ENCODE results near the gene PRM3.

PRM3 gene

DNA sequence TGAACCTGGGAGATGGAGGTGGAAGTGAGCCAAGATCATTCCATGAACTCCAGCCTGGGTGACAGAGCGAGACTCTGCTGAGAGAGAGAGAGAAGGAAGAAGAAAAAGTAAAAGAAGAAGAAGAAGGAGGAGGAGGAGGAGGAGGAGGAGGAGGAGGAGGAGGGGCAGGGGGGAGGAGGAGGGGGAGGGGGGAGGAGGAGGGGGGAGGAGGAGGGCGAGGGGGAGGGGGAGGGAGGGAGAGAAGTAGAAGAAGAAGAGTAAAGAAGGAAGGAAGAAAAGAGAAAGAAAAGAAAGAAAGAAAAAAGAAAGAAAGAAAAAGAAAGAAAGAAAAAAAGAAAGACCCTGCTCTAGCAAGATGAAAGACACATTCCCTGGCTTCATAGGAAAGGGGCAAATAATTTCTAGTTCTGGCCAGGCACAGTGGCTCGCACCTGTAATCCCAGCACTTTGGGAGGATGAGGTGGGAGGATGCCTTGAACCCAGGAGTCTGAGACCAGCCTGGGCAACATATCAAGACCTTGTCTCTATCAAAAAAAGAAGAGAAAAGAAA lies 41.1 kb downstream of the PRM3 start:
- TF ChIP-seq, protein P1, sequence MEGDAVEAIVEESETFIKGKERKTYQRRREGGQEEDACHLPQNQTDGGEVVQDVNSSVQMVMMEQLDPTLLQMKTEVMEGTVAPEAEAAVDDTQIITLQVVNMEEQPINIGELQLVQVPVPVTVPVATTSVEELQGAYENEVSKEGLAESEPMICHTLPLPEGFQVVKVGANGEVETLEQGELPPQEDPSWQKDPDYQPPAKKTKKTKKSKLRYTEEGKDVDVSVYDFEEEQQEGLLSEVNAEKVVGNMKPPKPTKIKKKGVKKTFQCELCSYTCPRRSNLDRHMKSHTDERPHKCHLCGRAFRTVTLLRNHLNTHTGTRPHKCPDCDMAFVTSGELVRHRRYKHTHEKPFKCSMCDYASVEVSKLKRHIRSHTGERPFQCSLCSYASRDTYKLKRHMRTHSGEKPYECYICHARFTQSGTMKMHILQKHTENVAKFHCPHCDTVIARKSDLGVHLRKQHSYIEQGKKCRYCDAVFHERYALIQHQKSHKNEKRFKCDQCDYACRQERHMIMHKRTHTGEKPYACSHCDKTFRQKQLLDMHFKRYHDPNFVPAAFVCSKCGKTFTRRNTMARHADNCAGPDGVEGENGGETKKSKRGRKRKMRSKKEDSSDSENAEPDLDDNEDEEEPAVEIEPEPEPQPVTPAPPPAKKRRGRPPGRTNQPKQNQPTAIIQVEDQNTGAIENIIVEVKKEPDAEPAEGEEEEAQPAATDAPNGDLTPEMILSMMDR (IDR thresholded peaks at IDR 0.05) = no peak

DNA sequence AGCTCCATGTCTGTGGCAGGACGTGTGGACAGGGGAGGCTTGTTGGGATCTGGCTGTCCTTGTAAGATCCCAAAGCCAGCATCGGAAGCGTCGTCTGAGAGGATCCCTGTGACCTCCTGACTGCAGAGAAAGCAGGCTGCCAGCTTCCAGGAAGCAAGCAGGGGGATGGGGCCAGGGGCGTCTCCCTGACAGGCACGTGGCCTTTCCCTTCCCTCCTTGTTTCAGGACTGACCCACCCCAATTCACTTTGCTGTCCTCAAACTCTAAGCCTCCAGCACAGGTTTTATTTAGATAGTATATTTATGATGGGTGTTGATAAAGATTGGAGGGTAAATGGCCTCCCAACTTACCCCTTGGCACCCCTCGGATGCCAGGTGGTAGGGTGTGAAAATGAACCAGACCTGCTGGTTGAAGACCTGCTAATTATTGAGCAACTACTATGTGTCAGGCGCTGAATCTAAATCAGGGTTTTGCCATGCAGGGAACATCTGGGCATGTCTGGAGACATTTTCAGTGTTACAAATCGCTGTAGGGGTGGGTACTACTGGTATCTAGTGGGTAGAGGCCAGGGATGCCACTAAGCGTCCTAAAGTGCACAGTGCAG lies 42.0 kb downstream of the PRM3 start:
- TF ChIP-seq, protein P1 (IDR thresholded peaks at IDR 0.05) = no peak

GRCh38 chr16:11229906-11230305 lies 43.5 kb downstream of the PRM3 start:
- TF ChIP-seq, protein P1 (IDR thresholded peaks at IDR 0.05) = no peak

- TF ChIP-seq, protein P1 (IDR thresholded peaks at IDR 0.05) = no peak
These were observed 44.0 kb downstream of the PRM3 start for GRCh38 chr16:11229432-11229831.

- TF ChIP-seq, protein P1 (IDR thresholded peaks at IDR 0.05) = no peak
These were observed 47.5 kb downstream of the PRM3 start for GRCh38 chr16:11225677-11226549.

- TF ChIP-seq, protein P1 (IDR thresholded peaks at IDR 0.05) = no peak
These were observed 48.3 kb downstream of the PRM3 start for GRCh38 chr16:11224894-11225676.
